Astrocyte (in vitro differentiated cells and primary cell): ENCODE results near the gene AHSA1. TPM values are rescaled to one million over a fixed set of nuclear protein-coding genes. Genes with fewer than 3 reads are reported as not detected.

Experiments used
- DNase-seq: peaks from one replicate; pipeline ENCODE4 v3.0.0-alpha.2; 2010; ENCODE audit warnings: low read depth
- FAIRE-seq: peaks from 2 replicates; lab custom pipeline; 2011; peaks lifted over from hg19 to GRCh38; lab: Jason Lieb, UNC
- H2AFZ ChIP-seq: 2 replicates; pipeline ENCODE4 v1.6.0; 2012; ENCODE audit warnings: low read depth, low read length, inconsistent platforms
- H3K27ac ChIP-seq: 2 replicates; pipeline ENCODE4 v1.5.1; 2011; ENCODE audit warnings: low read depth, low read length, inconsistent platforms
- H3K27me3 ChIP-seq: 2 replicates; pipeline ENCODE4 v1.6.0; 2011; ENCODE audit warnings: low read length, inconsistent platforms; ENCODE audit not compliant: insufficient read depth
- H3K36me3 ChIP-seq: 2 replicates; pipeline ENCODE4 v1.5.1; 2011; ENCODE audit warnings: low read length, inconsistent platforms; ENCODE audit not compliant: insufficient read depth
- H3K4me1 ChIP-seq: 2 replicates; pipeline ENCODE4 v1.5.1; 2011; ENCODE audit warnings: low read length, inconsistent platforms; ENCODE audit not compliant: insufficient read depth
- H3K4me2 ChIP-seq: 2 replicates; pipeline ENCODE4 v1.6.0; 2012; ENCODE audit warnings: low read length, inconsistent platforms
- H3K4me3 ChIP-seq: 2 replicates; pipeline ENCODE4 v1.5.1; 2011; ENCODE audit warnings: low read depth, mild to moderate bottlenecking, low read length, inconsistent platforms; ENCODE audit not compliant: insufficient read depth
- H3K79me2 ChIP-seq: 2 replicates; pipeline ENCODE4 v1.6.0; 2012; ENCODE audit warnings: mild to moderate bottlenecking, low read length, inconsistent platforms; ENCODE audit not compliant: insufficient read depth
- H3K9ac ChIP-seq: 2 replicates; pipeline ENCODE4 v1.6.0; 2012; ENCODE audit warnings: mild to moderate bottlenecking, low read length, inconsistent platforms
- H3K9me3 ChIP-seq: 2 replicates; pipeline ENCODE4 v1.5.1; 2012; ENCODE audit warnings: low read depth, mild to moderate bottlenecking, low read length, inconsistent platforms; ENCODE audit not compliant: insufficient read depth
- H4K20me1 ChIP-seq: 2 replicates; pipeline ENCODE4 v1.6.0; 2012; ENCODE audit warnings: low read length, inconsistent platforms; ENCODE audit not compliant: insufficient read depth
- H3K27ac Mint-ChIP-seq: one replicate; pipeline ENCODE4 v1.8.0; 2021; ENCODE audit warnings: mild to moderate bottlenecking, mixed read lengths; ENCODE audit not compliant: unreplicated experiment
- H3K27me3 Mint-ChIP-seq: one replicate; pipeline ENCODE4 v1.8.0; 2021; ENCODE audit warnings: low read depth, mixed read lengths; ENCODE audit not compliant: unreplicated experiment
- H3K36me3 Mint-ChIP-seq: one replicate; pipeline ENCODE4 v1.8.0; 2021; ENCODE audit warnings: low read depth, mixed read lengths; ENCODE audit not compliant: unreplicated experiment
- H3K4me1 Mint-ChIP-seq: one replicate; pipeline ENCODE4 v1.8.0; 2021; ENCODE audit warnings: low read depth, mixed read lengths; ENCODE audit not compliant: unreplicated experiment
- H3K4me3 Mint-ChIP-seq: one replicate; pipeline ENCODE4 v1.8.0; 2021; ENCODE audit warnings: mild to moderate bottlenecking, moderate library complexity, mixed read lengths; ENCODE audit not compliant: unreplicated experiment
- H3K9me3 Mint-ChIP-seq: one replicate; pipeline ENCODE4 v1.8.0; 2021; ENCODE audit warnings: mild to moderate bottlenecking, mixed read lengths; ENCODE audit not compliant: unreplicated experiment
- EZH2 ChIP-seq: IDR thresholded peaks from 2 replicates; pipeline ENCODE4 v1.6.1; 2012; ENCODE audit warnings: mild to moderate bottlenecking, low read length, inconsistent platforms; ENCODE audit not compliant: insufficient read depth
- total RNA-seq: library from RNA; stranded (reverse); gene quantifications from 2 replicates; pipeline ENCODE4 v1.2.1, GENCODE V29; 2021
- TF ChIP-seq, protein P1 (sequence below): IDR thresholded peaks from 2 replicates; pipeline ENCODE4 v1.5.1; 2011; ENCODE audit warnings: low read depth, mild to moderate bottlenecking, inconsistent platforms, low read length, moderate library complexity; ENCODE audit not compliant: insufficient read depth

Gene AHSA1
- total RNA-seq, 1 donor from 2014 or later, result 157 TPM

- Histone ChIP-seq H3K27ac (no peak overlapping the region), H3K9ac (no peak overlapping the region), H3K79me2 (no peaks in the 10 kb centered on the region), H3K4me2 (peak overlapping the region; percentile 86), H4K20me1 (no peaks in the 10 kb centered on the region), H3K36me3 (no peaks in the 10 kb centered on the region), H3K4me1 (peaks cover 7% of the 10 kb centered on the region), H3K27me3 (peaks cover 17% of the 10 kb centered on the region), H2AFZ (peak overlapping the region; percentile 41), H3K9me3 (no peaks in the 10 kb centered on the region), H3K4me3 (peak overlapping the region; percentile 48)
- TF ChIP-seq, protein P1, sequence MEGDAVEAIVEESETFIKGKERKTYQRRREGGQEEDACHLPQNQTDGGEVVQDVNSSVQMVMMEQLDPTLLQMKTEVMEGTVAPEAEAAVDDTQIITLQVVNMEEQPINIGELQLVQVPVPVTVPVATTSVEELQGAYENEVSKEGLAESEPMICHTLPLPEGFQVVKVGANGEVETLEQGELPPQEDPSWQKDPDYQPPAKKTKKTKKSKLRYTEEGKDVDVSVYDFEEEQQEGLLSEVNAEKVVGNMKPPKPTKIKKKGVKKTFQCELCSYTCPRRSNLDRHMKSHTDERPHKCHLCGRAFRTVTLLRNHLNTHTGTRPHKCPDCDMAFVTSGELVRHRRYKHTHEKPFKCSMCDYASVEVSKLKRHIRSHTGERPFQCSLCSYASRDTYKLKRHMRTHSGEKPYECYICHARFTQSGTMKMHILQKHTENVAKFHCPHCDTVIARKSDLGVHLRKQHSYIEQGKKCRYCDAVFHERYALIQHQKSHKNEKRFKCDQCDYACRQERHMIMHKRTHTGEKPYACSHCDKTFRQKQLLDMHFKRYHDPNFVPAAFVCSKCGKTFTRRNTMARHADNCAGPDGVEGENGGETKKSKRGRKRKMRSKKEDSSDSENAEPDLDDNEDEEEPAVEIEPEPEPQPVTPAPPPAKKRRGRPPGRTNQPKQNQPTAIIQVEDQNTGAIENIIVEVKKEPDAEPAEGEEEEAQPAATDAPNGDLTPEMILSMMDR, result no peak
- TF ChIP-seq EZH2, result no peak
- no peak overlapping the region for H3K27ac Mint-ChIP-seq
- DNase-seq (no peak), FAIRE-seq (no peak)
- no peaks in the 10 kb centered on the region for H3K4me1 Mint-ChIP-seq
- peaks cover 5% of the 10 kb centered on the region for H3K36me3 Mint-ChIP-seq
- H3K9me3 Mint-ChIP-seq, result peaks cover 2% of the 10 kb centered on the region
- peaks cover 20% of the 10 kb centered on the region for H3K27me3 Mint-ChIP-seq
- H3K4me3 Mint-ChIP-seq, result peak overlapping the region; percentile 62
Measured at GRCh38 chr14:77498984-77499527, 41.2 kb downstream of the AHSA1 start.

DNA sequence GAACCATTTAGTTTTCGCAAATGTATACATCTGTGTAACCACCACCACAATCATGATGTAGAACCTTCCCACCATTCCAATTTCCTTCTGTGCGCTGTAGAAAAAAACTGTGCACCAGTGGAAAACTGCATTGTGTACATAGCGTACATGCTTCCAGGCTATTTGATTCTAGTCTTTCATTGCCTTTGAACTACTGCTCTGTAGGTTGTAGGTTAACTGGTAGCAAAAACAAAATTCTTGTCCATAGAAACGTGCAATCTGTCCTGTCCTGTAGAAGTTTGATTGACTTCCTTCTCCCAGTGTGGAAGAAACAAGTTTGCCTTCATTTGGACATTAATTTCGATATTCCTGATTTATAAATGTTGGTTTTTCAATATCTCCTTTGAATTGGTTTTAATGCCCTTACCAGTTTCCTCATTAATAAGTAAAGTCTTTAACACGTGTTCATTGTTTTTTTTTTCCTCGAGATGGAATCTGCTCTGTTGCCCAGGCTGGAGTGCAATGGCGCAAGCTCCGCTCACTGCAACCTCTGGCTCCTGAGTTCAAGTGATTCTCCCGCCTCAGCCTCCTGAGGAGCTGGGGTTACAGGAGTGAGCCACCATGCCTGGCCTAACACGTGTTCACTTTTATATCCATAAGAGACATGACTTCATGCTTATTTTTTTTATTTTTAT, 44.4 kb downstream of the AHSA1 start:
- FAIRE-seq, result peak; percentile 45
- TF ChIP-seq, protein P1, result no peak
- no peak for TF ChIP-seq EZH2
- Histone ChIP-seq H3K4me3 (no peak overlapping the region), H3K4me2 (no peak overlapping the region), H3K79me2 (no peaks in the 10 kb centered on the region), H3K27me3 (peaks cover 17% of the 10 kb centered on the region), H3K36me3 (peaks cover 2% of the 10 kb centered on the region), H3K9me3 (no peaks in the 10 kb centered on the region), H3K4me1 (peaks cover 7% of the 10 kb centered on the region), H2AFZ (no peak overlapping the region), H4K20me1 (no peaks in the 10 kb centered on the region), H3K27ac (no peak overlapping the region), H3K9ac (no peak overlapping the region)
- no peak overlapping the region for H3K4me3 Mint-ChIP-seq
- H3K4me1 Mint-ChIP-seq, result no peaks in the 10 kb centered on the region
- DNase-seq, result no peak
- H3K27ac Mint-ChIP-seq, result no peak overlapping the region
- H3K27me3 Mint-ChIP-seq, result peaks cover 16% of the 10 kb centered on the region
- H3K9me3 Mint-ChIP-seq, result peaks cover 2% of the 10 kb centered on the region
- H3K36me3 Mint-ChIP-seq, result peaks cover 14% of the 10 kb centered on the region

GRCh38 chr14:77503138-77503537, 45.2 kb downstream of the AHSA1 start:
- DNase-seq (no peak), FAIRE-seq (no peak)
- Histone ChIP-seq H2AFZ (no peak overlapping the region), H3K9ac (no peak overlapping the region), H3K27ac (no peak overlapping the region), H3K4me1 (peaks cover 6% of the 10 kb centered on the region), H3K4me3 (no peak overlapping the region), H4K20me1 (peaks cover 5% of the 10 kb centered on the region), H3K36me3 (peaks cover 2% of the 10 kb centered on the region), H3K27me3 (peaks cover 13% of the 10 kb centered on the region), H3K4me2 (no peak overlapping the region), H3K79me2 (no peaks in the 10 kb centered on the region), H3K9me3 (no peaks in the 10 kb centered on the region)
- peaks cover 19% of the 10 kb centered on the region for H3K36me3 Mint-ChIP-seq
- no peak for TF ChIP-seq EZH2
- TF ChIP-seq, protein P1, result no peak
- peaks cover 2% of the 10 kb centered on the region for H3K9me3 Mint-ChIP-seq
- H3K4me3 Mint-ChIP-seq, result no peak overlapping the region
- H3K4me1 Mint-ChIP-seq, result peaks cover 5% of the 10 kb centered on the region
- H3K27ac Mint-ChIP-seq, result no peak overlapping the region
- peaks cover 12% of the 10 kb centered on the region for H3K27me3 Mint-ChIP-seq
